Measurements from ENCODE around the gene NUDCD2.

Gene NUDCD2

GRCh38 chr5:163459819-163460561 lies at the start of gene NUDCD2:
TSS of gene NUDCD2 (minus strand) at chr5:163460102. CDS start at chr5:163460050, 52 bp downstream.
- DNase-seq, result peak; percentile 69 to 100 (median 97)

- DNase-seq, result no peak
Observed at GRCh38 chr5:163509291-163509951, 49.5 kb upstream of the NUDCD2 start.

GRCh38 chr5:163508753-163509152 lies 48.9 kb upstream of the NUDCD2 start:
- no peak for DNase-seq

GRCh38 chr5:163506726-163507125 lies 46.8 kb upstream of the NUDCD2 start:
- no peak for DNase-seq

- no peak for DNase-seq
Observed at GRCh38 chr5:163506095-163506457, 46.2 kb upstream of the NUDCD2 start.

GRCh38 chr5:163505368-163506094 lies 45.6 kb upstream of the NUDCD2 start, which contains the start of gene MAT2B:
TSS of gene MAT2B (plus strand) at chr5:163505619. CDS start at chr5:163505687, 68 bp downstream.
- DNase-seq, result peak; percentile 65 to 96 (median 90)

GRCh38 chr5:163505049-163505367 lies 45.1 kb upstream of the NUDCD2 start:
- no peak for DNase-seq

GRCh38 chr5:163504079-163504931 lies 44.4 kb upstream of the NUDCD2 start:
- DNase-seq, result peak in 46 of 56 donors; percentile 1 to 66 (median 24)

GRCh38 chr5:163503106-163504078 lies 43.5 kb upstream of the NUDCD2 start:
- DNase-seq, result peak in 36 of 56 donors; percentile 1 to 51 (median 18)

GRCh38 chr5:163502521-163502920 lies 42.6 kb upstream of the NUDCD2 start:
- DNase-seq, result no peak

- DNase-seq, result no peak
Observed at GRCh38 chr5:163498886-163499285, 39.0 kb upstream of the NUDCD2 start.

- no peak for DNase-seq
Observed at GRCh38 chr5:163497315-163497714, 37.4 kb upstream of the NUDCD2 start.

GRCh38 chr5:163496286-163496685 lies 36.4 kb upstream of the NUDCD2 start:
- no peak for DNase-seq

- no peak for DNase-seq
Observed at GRCh38 chr5:163489745-163490075, 29.8 kb upstream of the NUDCD2 start.

- DNase-seq, result no peak
Observed at GRCh38 chr5:163489055-163489744, 29.3 kb upstream of the NUDCD2 start.

- no peak for DNase-seq
Observed at GRCh38 chr5:163478982-163479271, 19.0 kb upstream of the NUDCD2 start.

GRCh38 chr5:163478126-163478981 lies 18.5 kb upstream of the NUDCD2 start:
- DNase-seq, result no peak

GRCh38 chr5:163475411-163475810 lies 15.5 kb upstream of the NUDCD2 start:
- no peak for DNase-seq

Data from amygdala (tissue), 56 donors.